Measurements from ENCODE around the gene TCEAL2. TPM values are rescaled to one million over a fixed set of nuclear protein-coding genes. Genes with fewer than 3 reads are reported as not detected.
"Not testable (repeated sequence)": the region's sequence is repeated elsewhere in the genome, so short reads cannot be mapped to it uniquely, and the experiment has no call there.

TCEAL2 gene
- total RNA-seq, result not detected

DNA sequence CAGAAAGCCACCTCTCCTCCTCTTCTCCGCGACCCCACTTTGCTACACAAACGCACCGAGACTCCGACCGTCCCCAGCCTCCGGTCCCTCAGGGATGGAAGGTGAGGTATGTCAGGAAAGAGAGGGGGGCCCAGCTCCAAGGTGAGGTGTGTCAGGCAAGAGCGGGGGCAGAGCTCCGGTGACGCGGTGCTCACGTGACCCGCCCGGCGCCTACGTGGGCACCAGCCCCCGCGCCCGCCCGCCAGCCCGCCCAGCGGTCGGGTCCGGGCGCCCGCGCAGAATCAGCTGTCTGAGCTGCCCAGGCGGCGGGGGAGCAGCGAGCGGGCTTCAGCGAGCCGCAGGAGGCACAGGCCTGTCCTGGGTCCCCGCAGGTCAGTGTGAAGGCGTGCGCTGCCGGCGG lies at the start of gene TCEAL2:
TSS of gene TCEAL2 (plus strand) at position 244 of the 400 bp plus-strand sequence. CDS start 1,152 bp downstream, outside the sequence.
- peaks cover 29% of the 10 kb centered on the region for H3K27me3 Mint-ChIP-seq
- H3K4me3 Mint-ChIP-seq; H3K27ac Mint-ChIP-seq; H3K9me3 Mint-ChIP-seq (ENCODE audit: low read depth); H3K36me3 Mint-ChIP-seq; CTCF ChIA-PET; H3K4me1 Mint-ChIP-seq; DNase-seq; ATAC-seq: not testable (repeated sequence)

DNA sequence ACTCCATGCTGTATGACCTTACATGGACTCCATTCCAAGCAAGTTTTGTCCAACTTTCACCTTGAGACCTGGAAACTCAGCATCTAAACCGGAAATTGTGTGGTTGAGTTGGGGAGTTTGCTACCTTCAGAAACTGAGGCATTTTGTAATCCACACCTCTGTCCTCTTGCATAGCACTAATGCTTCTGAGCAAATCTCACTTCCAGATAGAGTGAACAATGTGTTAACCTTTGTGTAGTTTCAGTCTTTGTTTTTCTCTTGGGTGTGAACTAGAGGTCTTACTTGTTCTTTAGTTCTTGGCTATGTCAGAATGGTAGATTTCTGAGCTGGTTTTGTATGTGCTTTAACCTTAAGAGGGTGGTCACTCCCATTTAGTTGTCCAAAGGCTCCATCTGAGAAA lies 48.1 kb upstream of the TCEAL2 start:
- DNase-seq (no peak), ATAC-seq (no peak)
- Mint-ChIP-seq H3K27ac (no peak overlapping the region), H3K9me3 (ENCODE audit: low read depth) (no peaks in the 10 kb centered on the region), H3K4me3 (no peak overlapping the region), H3K36me3 (no peaks in the 10 kb centered on the region), H3K27me3 (peaks cover 6% of the 10 kb centered on the region), H3K4me1 (no peaks in the 10 kb centered on the region)
- CTCF ChIA-PET, result no interaction called here

DNA sequence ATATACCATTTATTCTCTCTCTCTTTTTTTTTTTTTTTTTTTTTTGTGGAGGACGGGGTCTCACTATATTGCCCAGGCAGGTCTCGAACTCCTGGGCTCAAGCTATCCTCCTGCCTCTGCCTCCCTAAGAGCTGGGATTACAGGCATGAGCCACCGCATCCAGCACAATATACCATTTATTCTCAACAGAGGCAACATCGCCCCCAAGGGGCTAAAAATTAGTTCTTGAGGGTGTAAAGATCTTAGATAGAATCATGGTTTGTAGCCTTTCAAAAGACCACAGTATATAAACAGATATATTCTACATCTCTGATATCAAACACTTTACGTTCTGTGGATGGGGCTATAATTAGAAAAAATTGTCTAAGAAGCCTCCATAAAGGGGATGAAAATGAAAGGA lies 39.8 kb upstream of the TCEAL2 start:
- CTCF ChIA-PET, result no interaction called here
- ATAC-seq, result no peak
- H3K4me3 Mint-ChIP-seq, result no peak overlapping the region
- peaks cover 2% of the 10 kb centered on the region for H3K27me3 Mint-ChIP-seq
- no peak overlapping the region for H3K27ac Mint-ChIP-seq
- DNase-seq, result no peak
- no peaks in the 10 kb centered on the region for H3K4me1 Mint-ChIP-seq
- no peaks in the 10 kb centered on the region for H3K9me3 Mint-ChIP-seq (ENCODE audit: low read depth)
- no peaks in the 10 kb centered on the region for H3K36me3 Mint-ChIP-seq

DNA sequence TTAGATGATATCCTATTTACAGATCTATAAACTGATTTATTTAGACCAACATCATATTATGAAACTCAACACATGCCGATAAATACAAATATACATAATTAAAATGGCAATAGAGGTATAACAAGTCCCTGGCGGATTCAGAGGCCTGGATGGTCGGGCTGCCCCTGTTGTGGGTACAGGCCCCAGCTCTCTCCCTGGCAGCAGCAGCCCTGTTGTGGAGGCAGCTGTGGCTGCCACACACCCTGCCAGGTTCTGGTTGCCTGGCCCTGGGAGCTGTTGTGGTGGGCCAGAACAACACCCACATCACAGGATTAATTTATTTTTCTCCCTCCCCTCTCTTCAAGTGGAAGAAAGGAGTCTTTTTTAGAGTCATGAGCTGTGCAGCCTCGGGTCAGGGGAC lies 12.1 kb upstream of the TCEAL2 start:
- DNase-seq, result no peak
- no peaks in the 10 kb centered on the region for H3K36me3 Mint-ChIP-seq
- ATAC-seq, result no peak
- H3K27me3 Mint-ChIP-seq, result no peaks in the 10 kb centered on the region
- no peak overlapping the region for H3K27ac Mint-ChIP-seq
- H3K4me3 Mint-ChIP-seq, result no peak overlapping the region
- H3K9me3 Mint-ChIP-seq (ENCODE audit: low read depth), result no peaks in the 10 kb centered on the region
- no peaks in the 10 kb centered on the region for H3K4me1 Mint-ChIP-seq
- CTCF ChIA-PET, result no interaction called here

DNA sequence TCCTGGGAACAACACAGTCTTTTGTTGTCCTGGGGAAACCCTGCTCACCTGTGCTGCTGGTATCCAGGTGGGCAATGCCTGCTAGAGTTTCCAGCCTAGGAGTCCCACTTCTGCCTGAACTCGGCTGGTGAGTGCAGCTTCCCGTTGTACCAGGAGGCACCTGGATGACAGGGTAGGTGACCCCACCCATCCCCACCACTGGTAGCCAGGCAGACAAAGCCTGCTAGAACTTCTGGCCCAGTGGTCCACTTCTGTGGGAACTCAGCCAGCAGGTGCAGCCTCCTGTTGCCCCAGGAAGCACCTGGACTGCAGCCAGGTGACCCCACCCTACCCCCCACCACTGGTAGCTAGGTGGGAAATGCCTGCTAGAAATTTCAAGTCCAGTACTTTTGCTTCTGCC lies 9.7 kb upstream of the TCEAL2 start:
- Mint-ChIP-seq H3K36me3 (no peaks in the 10 kb centered on the region), H3K9me3 (ENCODE audit: low read depth) (no peaks in the 10 kb centered on the region), H3K4me1 (no peaks in the 10 kb centered on the region), H3K27ac (no peak overlapping the region), H3K4me3 (no peak overlapping the region), H3K27me3 (no peaks in the 10 kb centered on the region)
- CTCF ChIA-PET, result no interaction called here
- ATAC-seq, result no peak
- no peak for DNase-seq

DNA sequence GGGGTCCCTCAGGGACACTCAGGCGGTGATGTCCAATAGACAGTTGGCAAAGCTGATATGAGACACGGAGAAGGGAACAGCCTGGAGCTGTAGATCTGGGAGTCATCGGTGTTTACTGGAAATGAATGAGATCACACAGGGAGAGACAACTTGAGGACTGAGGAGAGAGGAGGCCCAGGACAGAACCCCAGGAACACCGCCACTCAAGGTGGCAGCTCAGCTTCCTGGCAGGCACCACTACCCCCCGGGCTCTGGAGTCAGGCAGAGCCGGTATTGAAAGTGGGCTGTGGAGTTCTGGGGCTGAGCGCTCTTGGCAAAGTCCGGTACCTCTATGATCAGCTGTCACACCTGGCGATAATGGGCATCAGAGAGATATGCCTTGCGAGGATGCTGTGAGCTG lies 465 bp upstream of the TCEAL2 start:
- ATAC-seq; CTCF ChIA-PET; H3K27ac Mint-ChIP-seq; H3K4me3 Mint-ChIP-seq; H3K4me1 Mint-ChIP-seq; DNase-seq; H3K36me3 Mint-ChIP-seq; H3K9me3 Mint-ChIP-seq (ENCODE audit: low read depth): not testable (repeated sequence)
- peaks cover 29% of the 10 kb centered on the region for H3K27me3 Mint-ChIP-seq

DNA sequence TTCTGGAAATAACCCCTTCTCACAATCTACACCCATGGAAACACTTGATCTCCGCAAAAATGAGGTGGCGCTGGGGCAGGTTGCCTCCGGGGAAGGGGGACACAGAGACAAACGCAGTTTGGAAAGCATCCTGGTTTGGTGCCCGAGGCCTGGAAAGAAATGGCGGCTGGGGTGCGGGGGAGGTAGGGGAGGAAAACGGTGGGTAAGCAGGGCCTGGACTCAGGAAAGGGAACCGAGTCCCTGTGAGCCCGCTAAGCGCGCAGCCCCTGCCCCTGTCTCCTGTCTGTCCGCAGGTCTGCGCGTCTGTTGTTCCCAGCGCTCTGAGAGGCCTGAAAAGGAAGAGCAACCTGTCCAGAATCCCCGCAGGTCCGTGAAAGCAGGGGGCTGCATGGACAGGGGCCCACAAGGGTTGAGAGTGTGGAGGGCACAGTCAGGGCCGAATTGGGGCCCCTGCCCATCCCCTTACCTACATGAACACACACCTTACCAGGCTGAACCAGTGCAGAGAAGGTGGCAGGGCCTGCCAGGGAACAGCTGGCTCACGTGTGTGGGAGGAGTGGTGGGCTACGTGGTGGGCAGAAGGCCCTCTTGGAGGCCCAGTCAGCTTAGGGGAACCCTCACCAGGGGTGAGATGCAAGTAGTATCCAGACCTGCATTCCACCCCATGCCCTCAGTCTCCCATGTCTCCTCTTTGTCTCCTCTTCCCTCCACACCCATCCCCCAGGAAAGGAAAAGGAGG lies 770 bp downstream of the TCEAL2 start:
- H3K9me3 Mint-ChIP-seq (ENCODE audit: low read depth); H3K4me3 Mint-ChIP-seq; DNase-seq; H3K27ac Mint-ChIP-seq; ATAC-seq; H3K4me1 Mint-ChIP-seq; H3K36me3 Mint-ChIP-seq; CTCF ChIA-PET: not testable (repeated sequence)
- H3K27me3 Mint-ChIP-seq, result peaks cover 29% of the 10 kb centered on the region

DNA sequence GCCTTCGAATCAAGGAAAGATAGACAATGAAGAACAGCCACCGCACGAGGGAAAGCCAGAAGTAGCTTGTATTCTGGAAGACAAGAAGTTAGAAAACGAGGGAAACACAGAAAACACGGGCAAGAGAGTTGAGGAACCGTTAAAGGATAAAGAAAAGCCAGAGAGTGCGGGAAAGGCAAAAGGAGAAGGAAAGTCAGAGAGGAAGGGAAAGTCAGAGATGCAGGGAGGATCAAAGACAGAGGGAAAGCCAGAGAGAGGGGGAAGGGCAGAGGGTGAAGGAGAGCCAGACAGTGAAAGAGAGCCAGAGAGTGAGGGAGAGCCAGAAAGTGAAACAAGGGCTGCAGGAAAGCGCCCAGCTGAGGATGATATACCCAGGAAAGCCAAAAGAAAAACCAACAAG lies 1.4 kb downstream of the TCEAL2 start:
- Mint-ChIP-seq H3K9me3 (ENCODE audit: low read depth) (no peaks in the 10 kb centered on the region), H3K4me1 (peaks cover 2% of the 10 kb centered on the region), H3K27me3 (peaks cover 33% of the 10 kb centered on the region), H3K36me3 (no peaks in the 10 kb centered on the region), H3K27ac (no peak overlapping the region), H3K4me3 (no peak overlapping the region)
- DNase-seq, result no peak
- CTCF ChIA-PET, result no interaction called here
- no peak for ATAC-seq

DNA sequence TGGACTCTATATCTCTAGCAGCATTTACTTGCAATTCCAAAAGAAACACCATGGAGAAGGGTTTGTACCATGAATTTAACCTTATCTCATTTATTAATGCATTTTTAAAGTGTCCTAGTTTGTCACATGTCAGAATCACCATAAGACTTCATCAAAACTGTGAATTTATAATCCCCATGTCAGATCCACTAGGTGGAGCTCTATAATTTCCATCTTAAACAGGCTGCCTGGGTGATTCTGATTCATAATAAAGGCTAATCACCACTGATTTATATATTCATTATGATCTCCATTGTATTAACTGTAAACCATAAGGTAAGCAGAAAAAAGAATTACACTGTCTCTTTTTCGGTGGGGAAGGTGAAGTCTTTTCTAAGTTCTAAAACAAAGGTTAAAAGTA lies 4.0 kb downstream of the TCEAL2 start:
- Mint-ChIP-seq H3K9me3 (ENCODE audit: low read depth) (no peaks in the 10 kb centered on the region), H3K4me1 (peaks cover 2% of the 10 kb centered on the region), H3K27me3 (peaks cover 29% of the 10 kb centered on the region), H3K27ac (no peak overlapping the region), H3K4me3 (no peak overlapping the region), H3K36me3 (no peaks in the 10 kb centered on the region)
- DNase-seq (no peak), ATAC-seq (no peak)
- CTCF ChIA-PET, result no interaction called here

DNA sequence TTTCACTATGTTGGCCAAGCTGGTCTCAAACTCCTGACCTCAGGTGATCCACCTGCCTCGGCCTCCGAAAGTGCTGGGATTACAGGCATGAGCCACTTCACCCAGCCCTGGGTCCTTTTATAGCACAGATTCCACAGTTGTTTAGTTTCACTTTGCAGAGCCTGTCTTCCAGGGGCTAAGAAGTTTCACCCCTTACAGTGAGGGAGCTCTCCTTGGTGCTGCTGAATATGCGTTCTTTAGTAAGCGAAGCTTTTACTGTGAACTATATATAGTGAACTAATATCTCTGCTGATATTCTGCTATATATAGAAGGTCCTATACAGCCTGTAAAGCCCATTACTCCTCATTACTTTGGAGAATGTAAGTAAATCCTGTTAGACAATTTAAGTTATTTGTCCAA lies 12.6 kb downstream of the TCEAL2 start:
- CTCF ChIA-PET, result no interaction called here

DNA sequence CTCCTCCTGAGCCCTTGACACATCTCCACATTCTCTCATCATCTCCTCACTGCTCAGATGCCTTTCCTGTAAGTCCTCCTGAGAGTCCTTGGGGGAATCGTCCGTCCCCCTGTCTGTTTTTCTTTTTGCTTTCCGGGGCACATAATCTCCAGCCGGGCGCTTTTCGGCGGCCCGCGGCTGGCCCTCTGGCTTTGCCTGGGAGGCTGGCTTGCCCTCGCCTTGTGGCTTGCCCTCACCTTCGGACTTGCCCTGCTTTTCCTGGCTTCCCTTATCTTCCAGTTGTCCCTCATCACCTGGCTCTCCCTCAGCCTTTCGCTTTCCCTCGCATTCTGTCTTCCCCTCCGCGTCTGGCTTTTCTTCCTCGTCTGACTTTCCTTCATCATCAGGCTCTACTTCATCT lies 15.4 kb downstream of the TCEAL2 start:
- H3K4me1 Mint-ChIP-seq; H3K4me3 Mint-ChIP-seq; H3K36me3 Mint-ChIP-seq; H3K9me3 Mint-ChIP-seq (ENCODE audit: low read depth); DNase-seq; H3K27ac Mint-ChIP-seq; CTCF ChIA-PET; ATAC-seq: not testable (repeated sequence)
- peaks cover 28% of the 10 kb centered on the region for H3K27me3 Mint-ChIP-seq

More for the DNA sequence above, 12.6 kb downstream of the TCEAL2 start:
- Mint-ChIP-seq H3K36me3 (no peaks in the 10 kb centered on the region), H3K27ac (no peak overlapping the region), H3K4me1 (no peaks in the 10 kb centered on the region), H3K4me3 (no peak overlapping the region), H3K9me3 (ENCODE audit: low read depth) (no peaks in the 10 kb centered on the region), H3K27me3 (peaks cover 24% of the 10 kb centered on the region)
- no peak for ATAC-seq
- DNase-seq, result no peak

DNA sequence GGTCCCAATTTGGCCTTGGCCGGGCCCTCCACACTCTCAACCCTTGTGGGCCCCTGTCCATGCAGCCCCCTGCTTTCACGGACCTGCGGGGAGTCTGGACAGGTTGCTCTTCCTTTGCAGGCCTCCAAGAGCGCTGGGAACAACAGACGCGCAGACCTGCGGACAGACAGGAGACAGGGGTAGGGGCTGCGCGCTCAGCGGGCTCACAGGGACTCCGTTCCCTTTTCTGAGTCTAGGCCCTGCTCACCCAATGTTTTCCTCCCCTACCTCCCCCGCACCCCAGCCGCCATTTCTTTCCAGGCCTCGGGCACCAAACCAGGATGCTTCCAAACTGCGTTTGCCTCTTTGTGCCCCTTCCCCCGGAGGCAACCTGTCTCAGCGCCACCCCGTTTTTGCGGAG lies 16.2 kb downstream of the TCEAL2 start:
- peaks cover 28% of the 10 kb centered on the region for H3K27me3 Mint-ChIP-seq
- CTCF ChIA-PET, ATAC-seq: not testable (repeated sequence)

DNA sequence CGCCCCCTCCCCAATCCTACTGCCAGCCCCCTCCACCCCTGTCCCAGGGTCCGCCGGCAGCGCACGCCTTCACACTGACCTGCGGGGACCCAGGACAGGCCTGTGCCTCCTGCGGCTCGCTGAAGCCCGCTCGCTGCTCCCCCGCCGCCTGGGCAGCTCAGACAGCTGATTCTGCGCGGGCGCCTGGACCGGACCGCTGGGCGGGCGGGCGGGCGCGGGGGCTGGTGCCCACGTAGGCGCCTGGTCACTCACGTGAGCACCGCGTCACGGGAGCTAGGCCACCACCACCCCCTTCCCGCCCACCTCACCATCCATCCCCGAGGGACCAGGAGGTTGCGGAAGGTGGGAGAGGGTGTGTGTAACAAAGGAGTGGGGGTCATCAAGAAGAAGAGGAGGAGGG lies 16.8 kb downstream of the TCEAL2 start, which contains the start of gene TCEAL6:
TSS of gene TCEAL6 (minus strand) at position 208 of the 400 bp plus-strand sequence.
- ATAC-seq; DNase-seq; H3K4me3 Mint-ChIP-seq; H3K9me3 Mint-ChIP-seq (ENCODE audit: low read depth); CTCF ChIA-PET; H3K4me1 Mint-ChIP-seq; H3K36me3 Mint-ChIP-seq; H3K27ac Mint-ChIP-seq: not testable (repeated sequence)
- peaks cover 25% of the 10 kb centered on the region for H3K27me3 Mint-ChIP-seq

More for the DNA sequence above, 16.2 kb downstream of the TCEAL2 start:
- H3K4me3 Mint-ChIP-seq; DNase-seq; H3K36me3 Mint-ChIP-seq; H3K4me1 Mint-ChIP-seq; H3K9me3 Mint-ChIP-seq (ENCODE audit: low read depth); H3K27ac Mint-ChIP-seq: not testable (repeated sequence)

DNA sequence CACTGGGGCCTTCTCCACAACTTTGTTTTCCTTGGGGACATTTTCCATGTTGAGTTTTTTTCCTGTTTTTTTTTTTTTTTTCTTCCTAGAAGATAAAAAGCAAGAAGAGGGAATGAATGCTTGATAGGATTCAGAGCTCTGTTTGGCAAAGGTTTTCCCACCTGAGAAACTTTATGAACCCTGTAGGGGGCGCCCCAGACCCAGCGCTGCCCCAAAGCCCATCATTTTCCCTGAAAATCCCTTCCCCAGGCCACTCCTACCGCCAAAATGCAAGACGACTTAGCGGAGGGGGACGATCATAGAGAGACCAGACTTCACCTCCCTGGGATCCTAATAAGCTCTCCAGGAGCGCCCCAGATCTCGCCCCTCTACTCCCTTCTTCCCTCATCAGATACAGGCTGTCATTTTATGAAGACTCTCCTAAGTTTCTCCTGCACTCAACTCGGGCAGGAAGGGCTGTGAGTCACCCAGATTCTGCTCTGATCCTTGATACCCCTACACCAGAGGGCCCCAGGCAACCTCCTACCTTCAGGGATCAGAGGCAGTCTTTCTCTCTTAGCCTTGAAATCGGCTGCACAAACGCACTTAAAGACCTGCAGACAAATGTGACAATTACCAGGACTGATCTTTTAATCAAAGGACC lies 28.9 kb downstream of the TCEAL2 start:
- Mint-ChIP-seq H3K9me3 (ENCODE audit: low read depth) (no peaks in the 10 kb centered on the region), H3K4me1 (peaks cover 10% of the 10 kb centered on the region), H3K36me3 (no peaks in the 10 kb centered on the region), H3K4me3 (peak overlapping the region; percentile 91), H3K27ac (no peak overlapping the region), H3K27me3 (peaks cover 3% of the 10 kb centered on the region)
- DNase-seq, result no peak
- CTCF ChIA-PET, result interaction anchor here (0.6 to 0.7 kb wide), 3 partner anchors 26 to 926 kb away, joined by 3 read pairs; no protein-coding TSS in a partner anchor
- no peak for ATAC-seq

Data from activated CD8-positive, alpha-beta memory T cell treated with anti-CD3 and anti-CD28 coated beads, Interleukin-2, amount 10 ng/mL, durations not matched to agents 7 days and 5 days (primary cell).